ENCODE data around the gene C1orf210.

The C1orf210 gene

GRCh38 chr1:43272576-43273571, 12.5 kb downstream of the C1orf210 start:
- no peak for DNase-seq

- no peak for DNase-seq
These were observed 13.2 kb downstream of the C1orf210 start for GRCh38 chr1:43272161-43272560.

GRCh38 chr1:43271186-43272118, 13.9 kb downstream of the C1orf210 start:
- DNase-seq, result no peak

- peak; percentile 100 for DNase-seq
These were observed 14.8 kb downstream of the C1orf210 start for GRCh38 chr1:43270421-43271095.

GRCh38 chr1:43269627-43270375, 15.6 kb downstream of the C1orf210 start, which contains the start of gene TMEM125:
TSS of gene TMEM125 (plus strand) at chr1:43269983. CDS start at chr1:43272723, 2,740 bp downstream.
- DNase-seq, result no peak

- no peak for DNase-seq
These were observed 17.5 kb downstream of the C1orf210 start for GRCh38 chr1:43267818-43268425.

- no peak for DNase-seq
These were observed 18.0 kb downstream of the C1orf210 start for GRCh38 chr1:43267291-43267805.

- no peak for DNase-seq
These were observed 18.5 kb downstream of the C1orf210 start for GRCh38 chr1:43266881-43267280.

GRCh38 chr1:43265431-43265830, 19.9 kb downstream of the C1orf210 start:
- DNase-seq, result no peak

GRCh38 chr1:43258370-43258769, 27.0 kb downstream of the C1orf210 start:
- DNase-seq, result no peak

GRCh38 chr1:43256675-43257570, 28.5 kb downstream of the C1orf210 start:
- DNase-seq, result no peak

- DNase-seq, result no peak
These were observed 29.8 kb downstream of the C1orf210 start for GRCh38 chr1:43255438-43256210.

- no peak for DNase-seq
These were observed 31.5 kb downstream of the C1orf210 start for GRCh38 chr1:43253876-43254275.

GRCh38 chr1:43253173-43253572, 32.2 kb downstream of the C1orf210 start:
- no peak for DNase-seq

- DNase-seq, result no peak
These were observed 33.2 kb downstream of the C1orf210 start for GRCh38 chr1:43252225-43252624.

- DNase-seq, result no peak
These were observed 34.4 kb downstream of the C1orf210 start for GRCh38 chr1:43251024-43251423.

GRCh38 chr1:43250351-43250761, 35.0 kb downstream of the C1orf210 start:
- no peak for DNase-seq

- DNase-seq, result no peak
These were observed 38.0 kb downstream of the C1orf210 start for GRCh38 chr1:43247256-43247921.
